Right cardiac atrium (tissue), 5 donors: ENCODE data around the gene STMND1. TPM values are rescaled to one million over a fixed set of nuclear protein-coding genes. Genes with fewer than 3 reads are reported as not detected.
A peak's percentile ranks its signal among the peaks of the same experiment; 100 is the strongest.
"Not testable (repeated sequence)": the region's sequence is repeated elsewhere in the genome, so short reads cannot be mapped to it uniquely, and the experiment has no call there.

Experiments
- ATAC-seq, 2 donors: fragments of 200-7000 bp; cut with Tn5 transposase; one replicate each; pipeline versions ENCODE4 v1.8.0 to v1.9.1; 2020; ENCODE audit warnings: moderate library complexity in 2 of 2, mild to moderate bottlenecking in 1 of 2
- DNase-seq, 3 donors: peaks; one replicate each; pipeline ENCODE4 v3.0.0-alpha.2; 2020
- H3K27ac ChIP-seq: one replicate; pipeline ENCODE4 v1.5.1; 2013; ENCODE audit warnings: mild to moderate bottlenecking, low read length, control low read depth, moderate library complexity
- H3K27me3 ChIP-seq: one replicate; pipeline ENCODE4 v1.6.1; 2013; ENCODE audit not compliant: control insufficient read depth, insufficient read depth
- H3K4me1 ChIP-seq: one replicate; pipeline ENCODE4 v1.6.1; 2013; ENCODE audit warnings: low read length; ENCODE audit not compliant: control insufficient read depth, insufficient read depth
- H3K4me3 ChIP-seq: one replicate; pipeline ENCODE4 v1.5.1; 2013; ENCODE audit warnings: low read length, control low read depth
- H3K9me3 ChIP-seq: one replicate; pipeline ENCODE4 v1.6.1; 2013; ENCODE audit warnings: low read length; ENCODE audit not compliant: control insufficient read depth
- WGBS: extraction: QIAGEN DNeasy Blood & Tissue Kit; methylation state at CpG from one replicate; pipeline ENCODE4 v1.1.7; 2013; 5-methylcytosine and 5-hydroxymethylcytosine counted together
- intact Hi-C, 4 donors: fragments of 100-400 bp; cut with DNase I; formaldehyde crosslinking; loops; one replicate each; pipeline versions ENCODE4 v1.11.0 to v1.14.0; 2022 to 2023
- polyA plus RNA-seq: library from polyadenylated mRNA; stranded (reverse); fragments of 200-250 nt; gene quantifications from one replicate; pipeline ENCODE4 v1.2.3, GENCODE V29; 2013
- total RNA-seq, 4 donors: library from RNA; stranded (reverse); fragmentation: NEBNext Ultra II Directional; extraction: Animal tissue kit (Norgen Biotek cat#: 25700); gene quantifications; one replicate each; pipeline ENCODE4 v1.2.1, GENCODE V29; 2021
- donor health status: healthy with polysubstance abuse.
- donor health status: DM: no; HTN: yes; CAD: no.
- donor health status: DM: no; HTN: no; CAD: no.
- donor health status: DM: no; HTN: yes; CAD: no; lungs with severe emphysema.
- donor health status: DM: yes; HTN: yes; CAD: no.

Gene STMND1
- total and polyA plus RNA-seq, 5 donors = not detected

GRCh38 chr6:17070400-17070799, 31.4 kb upstream of the STMND1 start:
- 73% methylated on average over 2 of the region's 2 CpGs for WGBS
- H3K4me1 ChIP-seq, H3K27me3 ChIP-seq, H3K27ac ChIP-seq, ATAC-seq, H3K9me3 ChIP-seq, intact Hi-C loops, DNase-seq, H3K4me3 ChIP-seq: not testable (repeated sequence)

- 57% methylated on average over 2 of the region's 2 CpGs for WGBS
- DNase-seq, H3K4me1 ChIP-seq, H3K27me3 ChIP-seq, H3K4me3 ChIP-seq, intact Hi-C loops, H3K9me3 ChIP-seq, ATAC-seq, H3K27ac ChIP-seq: not testable (repeated sequence)
These were observed 28.3 kb upstream of the STMND1 start for GRCh38 chr6:17073596-17073995.

GRCh38 chr6:17081273-17081672, 20.6 kb upstream of the STMND1 start:
- Histone ChIP-seq H3K27ac (no peak overlapping the region), H3K27me3 (no peaks in the 10 kb centered on the region), H3K9me3 (no peaks in the 10 kb centered on the region), H3K4me3 (no peak overlapping the region), H3K4me1 (no peaks in the 10 kb centered on the region)
- 80% methylated on average over 4 of the region's 4 CpGs for WGBS
- ATAC-seq (no peak), DNase-seq (no peak)
- intact Hi-C loops = loop anchor here in 2 of 4 donors (10.0 kb wide), 1 partner anchor 316 kb away; the partner anchor contains the start of gene ATXN1 (in 2 of the 2)

GRCh38 chr6:17081860-17082508, 19.9 kb upstream of the STMND1 start:
- no peaks in the 10 kb centered on the region for H3K27me3 ChIP-seq
- WGBS = 41% methylated on average over 5 of the region's 5 CpGs
- peak in 1 of 2 donors; percentile 31 for ATAC-seq
- no peaks in the 10 kb centered on the region for H3K4me1 ChIP-seq
- no peak overlapping the region for H3K4me3 ChIP-seq
- H3K9me3 ChIP-seq = no peaks in the 10 kb centered on the region
- DNase-seq = no peak
- intact Hi-C loops = loop anchor here in 2 of 4 donors (10.0 kb wide), 1 partner anchor 317 kb away; the partner anchor contains the start of gene ATXN1 (in 2 of the 2)
- H3K27ac ChIP-seq = peak overlapping the region; percentile 58

GRCh38 chr6:17083397-17083796, 18.5 kb upstream of the STMND1 start:
- no peaks in the 10 kb centered on the region for H3K27me3 ChIP-seq
- H3K9me3 ChIP-seq = no peaks in the 10 kb centered on the region
- DNase-seq = no peak
- H3K27ac ChIP-seq = no peak overlapping the region
- intact Hi-C loops = loop anchor here in 2 of 4 donors (10.0 kb wide), 1 partner anchor 319 kb away; the partner anchor contains the start of gene ATXN1 (in 2 of the 2)
- no peaks in the 10 kb centered on the region for H3K4me1 ChIP-seq
- no peak for ATAC-seq
- 88% methylated on average over 3 of the region's 3 CpGs for WGBS
- H3K4me3 ChIP-seq = no peak overlapping the region

DNA sequence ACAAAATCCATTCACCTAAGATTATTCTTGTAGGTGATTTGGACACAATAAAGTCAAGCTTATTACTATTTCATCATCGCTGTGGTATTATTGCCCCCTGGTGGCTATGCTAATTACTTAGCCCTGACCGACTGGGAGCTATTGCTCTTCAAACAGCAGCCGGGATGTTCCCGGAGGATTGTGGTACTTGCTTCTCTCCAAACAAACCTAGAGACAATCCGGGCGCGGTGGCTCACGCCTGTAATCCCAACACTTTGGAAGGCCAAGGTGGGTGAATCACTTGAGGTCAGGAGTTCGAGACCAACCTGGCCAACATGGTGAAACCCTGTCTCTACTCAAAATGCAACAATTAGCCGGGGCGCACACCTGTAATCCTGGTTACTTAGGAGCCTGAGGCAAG, 15.4 kb upstream of the STMND1 start:
- peak; percentile 67 to 70 for ATAC-seq
- WGBS = 33% methylated on average over 11 of the region's 11 CpGs
- Histone ChIP-seq H3K27me3 (no peaks in the 10 kb centered on the region), H3K4me1 (no peaks in the 10 kb centered on the region), H3K27ac (no peak overlapping the region), H3K4me3 (no peak overlapping the region), H3K9me3 (no peaks in the 10 kb centered on the region)
- DNase-seq = peak in 2 of 3 donors; percentile 14 to 31
- intact Hi-C loops = loop anchor here in 2 of 4 donors (10.0 kb wide), 1 partner anchor 322 kb away; the partner anchor contains the start of gene ATXN1 (in 2 of the 2)

DNA sequence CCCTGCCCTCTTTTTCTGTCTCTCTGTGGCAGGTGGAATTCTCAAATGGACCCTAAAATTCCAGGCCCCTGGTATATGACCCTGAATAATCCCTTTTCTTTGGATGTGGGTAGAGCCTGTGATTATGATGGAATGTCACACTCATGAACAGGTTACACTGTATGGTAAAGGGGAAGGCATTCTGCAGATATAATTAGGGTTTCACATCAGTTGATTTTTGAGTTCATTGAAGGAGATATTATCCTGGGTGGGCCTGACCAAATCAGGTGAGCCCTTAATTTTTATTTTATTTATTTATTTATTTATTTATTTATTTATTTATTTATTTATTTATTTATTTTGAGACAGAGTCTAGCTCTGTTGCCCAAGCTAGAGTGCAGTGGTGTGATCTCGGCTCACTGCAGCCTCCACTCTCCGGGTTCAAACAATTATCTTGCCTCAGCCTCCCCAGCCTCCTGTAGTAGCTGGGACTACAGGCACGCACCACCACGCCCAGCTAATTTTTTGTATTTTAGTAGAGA, 13.7 kb upstream of the STMND1 start:
- intact Hi-C loops = loop anchor here in 2 of 4 donors (10.0 kb wide), 1 partner anchor 323 kb away; the partner anchor contains the start of gene ATXN1 (in 2 of the 2)

DNA sequence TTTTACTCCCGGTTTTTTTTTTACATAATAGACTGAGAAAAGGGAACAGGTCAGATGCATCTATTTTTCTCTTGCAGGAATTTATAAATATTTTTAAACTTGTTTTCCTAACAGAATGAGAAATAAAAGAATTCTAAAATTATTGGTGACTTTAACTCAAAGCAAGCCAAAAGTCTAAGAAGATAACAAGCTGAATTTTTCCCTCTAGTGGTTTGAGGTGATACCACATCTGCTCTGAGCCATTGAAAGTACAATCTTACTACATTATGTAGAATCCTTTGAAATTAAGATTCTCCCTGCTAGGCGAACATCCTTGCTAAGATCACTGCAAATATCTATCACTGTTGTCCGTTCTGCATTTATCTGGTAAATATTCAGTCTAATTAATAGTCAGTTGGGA, 10.7 kb upstream of the STMND1 start:
- Histone ChIP-seq H3K27me3 (no peaks in the 10 kb centered on the region), H3K4me3 (no peak overlapping the region), H3K9me3 (no peaks in the 10 kb centered on the region), H3K4me1 (no peaks in the 10 kb centered on the region), H3K27ac (no peak overlapping the region)
- 66% methylated on average over 3 of the region's 3 CpGs for WGBS
- intact Hi-C loops = no loop called here
- ATAC-seq (no peak), DNase-seq (no peak)

More for the DNA sequence above, 13.7 kb upstream of the STMND1 start:
- Histone ChIP-seq H3K27me3 (no peaks in the 10 kb centered on the region), H3K27ac (no peak overlapping the region), H3K4me1 (no peaks in the 10 kb centered on the region), H3K4me3 (no peak overlapping the region), H3K9me3 (no peaks in the 10 kb centered on the region)
- DNase-seq (no peak), ATAC-seq (no peak)
- 94% methylated on average over 4 of the region's 4 CpGs for WGBS

- H3K4me3 ChIP-seq = no peak overlapping the region
- ATAC-seq = no peak
- no peak overlapping the region for H3K27ac ChIP-seq
- H3K9me3 ChIP-seq = no peaks in the 10 kb centered on the region
- DNase-seq = no peak
- 52% methylated on average over 5 of the region's 5 CpGs for whole genome bisulfite sequencing
- H3K4me1 ChIP-seq = no peaks in the 10 kb centered on the region
- no peaks in the 10 kb centered on the region for H3K27me3 ChIP-seq
- intact Hi-C loops = no loop called here
These were observed 8.2 kb upstream of the STMND1 start for GRCh38 chr6:17093686-17094085.

DNA sequence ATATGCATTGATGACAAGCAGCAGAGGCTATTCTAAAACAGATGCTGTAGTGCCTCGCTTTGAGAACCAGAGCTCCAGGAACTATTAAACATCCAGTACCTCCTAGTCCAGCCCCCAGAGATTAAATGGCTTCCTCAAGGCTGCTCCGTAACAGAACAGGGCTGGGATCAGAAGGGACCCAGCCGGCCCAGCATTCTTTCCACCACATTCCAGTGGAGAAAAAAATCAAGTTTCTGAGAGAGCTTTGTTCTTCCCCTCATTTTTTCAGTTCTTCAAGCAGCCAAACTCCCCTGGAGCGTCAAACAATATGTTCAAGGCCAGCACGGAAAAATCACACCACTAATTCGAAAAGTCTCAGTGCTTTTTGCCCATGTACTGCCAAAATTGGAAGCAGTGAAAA, 5.8 kb upstream of the STMND1 start:
- Histone ChIP-seq H3K27me3 (no peaks in the 10 kb centered on the region), H3K4me1 (no peaks in the 10 kb centered on the region), H3K9me3 (no peaks in the 10 kb centered on the region), H3K27ac (no peak overlapping the region), H3K4me3 (no peak overlapping the region)
- intact Hi-C loops = no loop called here
- ATAC-seq (no peak), DNase-seq (no peak)
- WGBS = 52% methylated on average over 6 of the region's 6 CpGs

DNA sequence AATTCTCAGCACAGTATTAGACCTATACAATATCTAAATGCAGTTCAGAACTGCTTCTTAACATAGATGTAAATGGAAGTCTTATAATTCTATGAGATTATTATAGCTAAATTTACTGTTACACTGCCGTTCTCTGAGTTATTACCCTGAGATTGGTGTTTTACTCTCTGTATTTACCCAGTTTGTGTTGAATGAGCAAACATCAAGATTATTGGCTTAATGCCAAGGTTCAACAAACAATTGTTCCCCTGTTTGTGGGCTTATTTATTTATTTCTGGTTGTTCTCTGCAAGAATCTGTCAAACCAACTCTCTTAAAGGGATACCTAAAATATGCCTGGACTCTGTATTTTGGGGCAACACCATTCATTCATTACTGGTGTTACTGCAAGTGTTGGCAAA, 5.2 kb upstream of the STMND1 start:
- Histone ChIP-seq H3K27me3 (no peaks in the 10 kb centered on the region), H3K27ac (no peak overlapping the region), H3K4me1 (no peaks in the 10 kb centered on the region), H3K4me3 (no peak overlapping the region), H3K9me3 (no peaks in the 10 kb centered on the region)
- 52% methylated on average over 1 of the region's 1 CpG for WGBS
- intact Hi-C loops = no loop called here
- no peak for ATAC-seq
- DNase-seq = no peak
